Measurements from ENCODE around the gene EIF6.

GRCh38 chr20:35240811-35241293, 43.7 kb downstream of the EIF6 start:
- TF ChIP-seq POLR2A (IDR thresholded peaks at IDR 0.05) = no peak
- no peak for TF ChIP-seq CTCF (IDR thresholded peaks at IDR 0.05 in 8 of 11, conservative IDR thresholded peaks at IDR 0.05 in 3 of 11)
